A549 (cell line): ENCODE results near the gene CDC37L1. TPM values are rescaled to one million over a fixed set of nuclear protein-coding genes. Genes with fewer than 3 reads are reported as not detected.

Experiments
- ATAC-seq, 2 experiments: fragments of 200-7000 bp in 1 of 2; fragments of >200 bp in 1 of 2; cut with Nextera tagmentation in 1 of 2; cut with Tn5 transposase in 1 of 2; 3 replicates each; pipeline versions ENCODE4 v1.8.0 to v1.9.1; 2018 to 2020; ENCODE audit warnings: mild to moderate bottlenecking in 1 of 2, moderate library complexity in 1 of 2
- CTCF ChIA-PET: fragments of 300-600 bp; sonication (Branson Sonifier 250); formaldehyde crosslinking; extraction: SDS; loops from one replicate; lab custom pipeline; 2021; ENCODE audit warnings: antibody characterized with exemption, inconsistent platforms; lab: Yijun Ruan, JAX
- POLR2A ChIA-PET: fragments of 350-600 bp; formaldehyde crosslinking; extraction: SDS; loops from one replicate; lab custom pipeline; 2021; ENCODE audit warnings: antibody characterized with exemption, inconsistent platforms; lab: Yijun Ruan, JAX
- DNase-seq, 2 experiments: peaks; one replicate each; pipeline versions ENCODE4 v3.0.0 to v3.0.0-alpha.2; 2011 to 2016; ENCODE audit warnings: low read depth in 1 of 2, low spot score in 1 of 2
- FAIRE-seq: peaks from 2 replicates; lab custom pipeline; 2011; peaks lifted over from hg19 to GRCh38; lab: Jason Lieb, UNC
- H3K27ac ChIP-seq, 2 experiments: fragments of >200 bp; sonication (Bioruptor Twin); formaldehyde crosslinking; 3 replicates each; pipeline ENCODE4 v1.5.1; 2016 to 2017
- H3K4me1 ChIP-seq: fragments of >200 bp; sonication (Bioruptor Twin); formaldehyde crosslinking; 3 replicates; pipeline ENCODE4 v1.6.1; 2016
- H3K4me2 ChIP-seq: fragments of >200 bp; sonication (Bioruptor Twin); formaldehyde crosslinking; 3 replicates; pipeline ENCODE4 v1.6.1; 2016
- H3K4me3 ChIP-seq: fragments of >200 bp; sonication (Bioruptor Twin); formaldehyde crosslinking; 3 replicates; pipeline ENCODE4 v1.5.1; 2016
- H3K9me3 ChIP-seq: fragments of >200 bp; sonication (Bioruptor Twin); formaldehyde crosslinking; 3 replicates; pipeline ENCODE4 v1.6.1; 2016
- ATOH8 ChIP-seq: fragments of 250-450 bp; sonication (Bioruptor Pico); IDR thresholded peaks from 2 replicates; pipeline ENCODE4 v1.5.0; 2020; ENCODE audit warnings: low read depth, mild to moderate bottlenecking, moderate library complexity
- CBX2 ChIP-seq: fragments of 200-600 bp; sonication (generic); IDR thresholded peaks from 2 replicates; pipeline ENCODE4 v1.6.1; 2016; ENCODE audit warnings: low read depth, mild to moderate bottlenecking, borderline replicate concordance
- CEBPB ChIP-seq, 2 experiments: fragments of >200 bp in 1 of 2; sonication (Bioruptor Twin) in 1 of 2; formaldehyde crosslinking in 1 of 2; IDR thresholded peaks; 2 replicates each; pipeline ENCODE4 v1.6.1; 2012 to 2016
- CHD4 ChIP-seq: fragments of 200-600 bp; sonication (generic); IDR thresholded peaks from 2 replicates; pipeline ENCODE4 v1.6.1; 2016; ENCODE audit warnings: antibody characterized with exemption, mild to moderate bottlenecking, borderline replicate concordance
- FOSB ChIP-seq: fragments of 250-450 bp; sonication (Bioruptor Pico); IDR thresholded peaks from 2 replicates; pipeline ENCODE4 v1.5.0; 2020; ENCODE audit warnings: mild to moderate bottlenecking, moderate library complexity
- FOSL2 ChIP-seq, 2 experiments: fragments of 450-650 bp in 1 of 2; fragments of >200 bp in 1 of 2; sonication (Bioruptor Twin) in 1 of 2; formaldehyde crosslinking; IDR thresholded peaks; 2 replicates each; pipeline versions ENCODE4 v1.5.0 to v1.6.1; 2016 to 2020; ENCODE audit warnings: mild to moderate bottlenecking in 1 of 2, moderate library complexity in 1 of 2
- GATA3 ChIP-seq: IDR thresholded peaks from 2 replicates; pipeline ENCODE4 v1.6.1; 2012; ENCODE audit warnings: borderline replicate concordance
- HOXA7 ChIP-seq: fragments of 250-450 bp; sonication (Bioruptor Pico); IDR thresholded peaks from 2 replicates; pipeline ENCODE4 v1.5.0; 2020; ENCODE audit warnings: mild to moderate bottlenecking, moderate library complexity
- HOXB13 ChIP-seq: fragments of 250-450 bp; sonication (Bioruptor Pico); IDR thresholded peaks from 2 replicates; pipeline ENCODE4 v1.5.0; 2020; ENCODE audit warnings: low read depth, mild to moderate bottlenecking, moderate library complexity
- JUN ChIP-seq, 2 experiments: fragments of >200 bp; sonication (Bioruptor Twin); formaldehyde crosslinking; IDR thresholded peaks; 2 replicates in 1 of 2; 3 replicates in 1 of 2; pipeline ENCODE4 v1.6.1; 2016 to 2017
- JUNB ChIP-seq: fragments of >200 bp; sonication (Bioruptor Twin); formaldehyde crosslinking; IDR thresholded peaks from 2 replicates; pipeline ENCODE4 v1.6.1; 2016
- MAZ ChIP-seq: fragments of 150-350 bp; IDR thresholded peaks from 2 replicates; pipeline ENCODE4 v1.6.1; 2014; ENCODE audit warnings: antibody characterized with exemption, low read depth, low read length, borderline replicate concordance
- NR3C1 ChIP-seq: fragments of >200 bp; sonication (Bioruptor Twin); formaldehyde crosslinking; IDR thresholded peaks from 3 replicates; pipeline ENCODE4 v1.6.1; 2017
- POLR2A ChIP-seq: IDR thresholded peaks from 2 replicates; pipeline ENCODE4 v1.6.1; 2012; ENCODE audit warnings: mild to moderate bottlenecking, low read length
- RCOR1 ChIP-seq: fragments of 150-350 bp; IDR thresholded peaks from 2 replicates; pipeline ENCODE4 v1.6.1; 2014; ENCODE audit warnings: antibody characterized with exemption, low read length, low read depth
- REST ChIP-seq: fragments of 200-600 bp; sonication (generic); IDR thresholded peaks from 2 replicates; pipeline ENCODE4 v1.6.1; 2016; ENCODE audit warnings: antibody characterized with exemption, mild to moderate bottlenecking, moderate library complexity
- RFX5 ChIP-seq: fragments of 450-650 bp; IDR thresholded peaks from 2 replicates; pipeline ENCODE4 v1.7.1; 2014; ENCODE audit warnings: antibody characterized with exemption, mild to moderate bottlenecking, moderate library complexity
- SREBF2 ChIP-seq: fragments of 450-650 bp; IDR thresholded peaks from 2 replicates; pipeline ENCODE4 v1.6.1; 2014; ENCODE audit warnings: mild to moderate bottlenecking, moderate library complexity
- TFCP2L1 ChIP-seq: fragments of 250-450 bp; sonication (Bioruptor Pico); IDR thresholded peaks from 2 replicates; pipeline ENCODE4 v1.5.0; 2021; ENCODE audit warnings: mild to moderate bottlenecking
- USF2 ChIP-seq: fragments of 450-650 bp; IDR thresholded peaks from 2 replicates; pipeline ENCODE4 v1.6.1; 2014; ENCODE audit warnings: antibody characterized with exemption
- ZNF302 ChIP-seq: fragments of 250-450 bp; sonication (Bioruptor Pico); IDR thresholded peaks from 2 replicates; pipeline ENCODE4 v1.9.0; 2021; ENCODE audit warnings: inconsistent platforms, mild to moderate bottlenecking, moderate library complexity
- WGBS: methylation state at CpG from one replicate; pipeline ENCODE4 v1.1.6; 2017; ENCODE audit errors: missing lambda C conversion rate; 5-methylcytosine and 5-hydroxymethylcytosine counted together
- polyA plus RNA-seq, 4 experiments: library from polyadenylated mRNA; depleted of rRNA in 3 of 4; stranded (reverse); fragments of >200 nt; fragmentation: RNase III in 1 of 4; extraction: RNeasy Plus Mini Kit Qiagen cat#74134 plus additional on column Dnase treatment in 1 of 4; gene quantifications; 2 replicates in 3 of 4; 3 replicates in 1 of 4; pipeline ENCODE4 v1.2.3, GENCODE V29; 2011 to 2017

Gene CDC37L1
- polyA plus RNA-seq, 2 of the 4 experiments (the other 2 are of a cell fraction) = 9.5 to 16.2 TPM

- FAIRE-seq (no peak), DNase-seq (peak in 1 of 2 experiments; percentile 49), ATAC-seq (no peak)
- Histone ChIP-seq H3K4me3 (no peak overlapping the region), H3K4me2 (peak overlapping the region; percentile 64), H3K9me3 (no peaks in the 10 kb centered on the region), H3K4me1 (peaks cover 18% of the 10 kb centered on the region), H3K27ac (peak overlapping the region; percentile 62 to 93)
- POLR2A ChIA-PET = no interaction called here
- TF ChIP-seq FOSL2 (IDR thresholded peaks at IDR 0.05) (no peak), FOSL2 (CRISPR knock-in tag; IDR thresholded peaks at IDR 0.05) (peak; percentile 53), SREBF2 (no peak), JUNB (peak; percentile 53; the same call in 1 of the 2 replicates), CEBPB (IDR thresholded peaks at IDR 0.05) (peak in 1 of 2 experiments; percentile 52; a peak in 2 of 4 replicates)
- CTCF ChIA-PET = interaction anchor here (4.6 kb wide), 1 partner anchor 11 kb away, joined by 37 read pairs; the partner anchor contains the start of genes PLPP6 and SPATA6L
These were observed 4.6 kb upstream of the CDC37L1 start for GRCh38 chr9:4674783-4675182.

GRCh38 chr9:4677392-4677791 lies 2.0 kb upstream of the CDC37L1 start:
- H3K4me2 ChIP-seq = peak overlapping the region; percentile 96
- CTCF ChIA-PET = interaction anchor here (0.7 to 4.6 kb wide), 3 partner anchors 13 to 82 kb away, joined by 3 to 37 read pairs (median 3); partner anchors contain the start of genes PLPP6 and SPATA6L
- no peaks in the 10 kb centered on the region for H3K9me3 ChIP-seq
- FAIRE-seq = no peak
- 65% methylated on average over 2 of the region's 3 CpGs for WGBS
- TF ChIP-seq USF2 = no peak
- TF ChIP-seq ATOH8 (CRISPR knock-in tag) = no peak
- no peak for TF ChIP-seq RCOR1
- no peak for TF ChIP-seq JUNB
- no peak for TF ChIP-seq SREBF2
- no peak for TF ChIP-seq NR3C1
- TF ChIP-seq GATA3 = no peak
- TF ChIP-seq, all 56 proteins: peak for 0
- peak overlapping the region; percentile 85 to 93 for H3K27ac ChIP-seq
- H3K4me3 ChIP-seq = no peak overlapping the region
- POLR2A ChIA-PET = interaction anchor here (0.6 to 1.5 kb wide), 6 partner anchors 7 to 63 kb away, joined by 3 to 31 read pairs (median 4); partner anchors contain the start of genes PLPP6 and SPATA6L
- peaks cover 31% of the 10 kb centered on the region for H3K4me1 ChIP-seq
- DNase-seq = no peak
- no peak for ATAC-seq

- Histone ChIP-seq H3K9me3 (no peaks in the 10 kb centered on the region), H3K4me1 (peaks cover 31% of the 10 kb centered on the region), H3K27ac (peak overlapping the region; percentile 85 to 93), H3K4me2 (peak overlapping the region; percentile 96), H3K4me3 (peak overlapping the region; percentile 59)
- TF ChIP-seq FOSB = peak; percentile 41; the same call in 1 of the 2 replicates
- TF ChIP-seq CBX2 = no peak
- TF ChIP-seq TFCP2L1 = 0 out of 2 replicates have a peak, but pooled peaks have one; percentile 53
- DNase-seq (peak in 1 of 2 experiments; percentile 44), FAIRE-seq (no peak), ATAC-seq (peak; percentile 25 to 36; a peak in 4 of 6 replicates)
- ChIA-PET POLR2A (interaction anchor here (1.0 to 1.5 kb wide), 8 partner anchors 9 to 62 kb away, joined by 3 to 37 read pairs (median 6); partner anchors contain the start of genes AK3, PLPP6 and SPATA6L), CTCF (interaction anchor here (0.7 to 4.6 kb wide), 4 partner anchors 13 to 17 kb away, joined by 3 to 37 read pairs (median 4); partner anchors contain the start of genes PLPP6 and SPATA6L)
- WGBS = under 1% methylated on average over 16 of the region's 16 CpGs
These were observed 596 bp upstream of the CDC37L1 start for GRCh38 chr9:4678679-4679267.

- no peak for DNase-seq
- no peak for FAIRE-seq
- no peak for TF ChIP-seq MAZ
- TF ChIP-seq POLR2A = no peak
- no peak for TF ChIP-seq CBX2
- no peak for TF ChIP-seq ZNF302 (CRISPR knock-in tag)
- TF ChIP-seq CHD4 = no peak
- TF ChIP-seq HOXB13 (CRISPR knock-in tag) = no peak
- no peak for TF ChIP-seq RFX5
- TF ChIP-seq FOSL2 (IDR thresholded peaks at IDR 0.05) = no peak
- no peak for TF ChIP-seq FOSL2 (CRISPR knock-in tag; IDR thresholded peaks at IDR 0.05)
- TF ChIP-seq REST = no peak
- no peak for TF ChIP-seq JUN (IDR thresholded peaks at IDR 0.05)
- TF ChIP-seq HOXA7 = no peak
- no peak for TF ChIP-seq NR3C1
- 1% methylated on average over 10 of the region's 10 CpGs for WGBS
- H3K4me2 ChIP-seq = peak overlapping the region; percentile 98
- peak overlapping the region; percentile 85 to 93 for H3K27ac ChIP-seq
- ChIA-PET POLR2A (interaction anchor here (1.0 to 1.4 kb wide), 3 partner anchors 14 to 62 kb away, joined by 3 to 37 read pairs (median 3); partner anchors contain the start of gene SPATA6L), CTCF (interaction anchor here (0.7 to 1.8 kb wide), 3 partner anchors 12 to 34 kb away, joined by 3 to 8 read pairs (median 4); partner anchors contain the start of gene SPATA6L)
- H3K9me3 ChIP-seq = no peaks in the 10 kb centered on the region
- no peak for ATAC-seq
- H3K4me1 ChIP-seq = peaks cover 24% of the 10 kb centered on the region
- peak overlapping the region; percentile 59 for H3K4me3 ChIP-seq
These were observed 780 bp downstream of the CDC37L1 start for GRCh38 chr9:4680173-4680525.
